ENCODE data around the gene TNIK.
"Not testable (repeated sequence)": the region's sequence is repeated elsewhere in the genome, so short reads cannot be mapped to it uniquely, and the experiment has no call there.

Gene TNIK

DNA sequence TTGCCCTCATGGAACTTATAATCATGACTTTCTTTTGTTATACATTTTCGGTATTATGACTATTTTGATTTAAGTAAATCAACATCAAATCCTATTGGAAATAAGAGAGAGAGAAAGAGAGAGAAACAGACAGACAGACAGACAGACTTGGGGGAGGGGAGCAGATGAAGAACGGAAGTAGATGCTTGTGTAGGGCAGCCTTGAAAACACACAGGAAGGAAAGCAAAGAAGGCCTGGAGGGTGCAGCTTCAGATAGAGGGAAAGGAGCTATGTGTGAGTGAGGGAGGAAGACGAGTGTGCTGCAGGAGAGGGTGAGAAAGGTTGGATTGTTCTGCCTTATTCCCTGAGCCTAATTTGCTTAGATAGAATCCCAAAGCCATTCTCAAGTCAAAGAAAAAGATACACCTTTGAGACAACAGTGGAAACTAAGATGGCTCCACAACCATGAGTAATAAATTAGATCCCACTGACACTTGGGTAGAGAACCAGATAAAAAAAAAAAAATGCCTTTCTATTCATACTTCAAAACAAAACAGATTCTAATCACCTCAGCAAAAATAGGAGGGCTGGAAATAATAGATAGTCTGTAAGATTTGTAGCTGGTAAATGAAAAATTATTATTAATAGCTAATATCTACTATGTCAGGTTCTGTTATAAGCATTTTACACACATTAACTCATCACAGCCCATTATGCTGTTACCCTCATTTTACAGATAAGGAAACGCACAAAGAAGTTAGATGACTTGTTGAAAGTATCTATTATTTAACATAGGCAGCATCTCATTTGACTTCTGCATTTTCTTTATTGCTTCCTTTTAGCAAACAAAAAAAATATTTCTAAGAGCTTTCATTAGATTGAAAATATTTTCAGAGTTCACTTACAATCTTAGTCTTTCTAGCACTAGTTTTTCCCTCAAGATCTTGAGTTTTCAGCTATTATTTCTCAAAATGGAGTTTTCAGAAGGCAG lies 214.1 kb downstream of the TNIK start:
- Histone ChIP-seq H3K27ac (no peak overlapping the region), H3K4me3 (no peak overlapping the region)
- DNase-seq (ENCODE audit: low spot score) = no peak
- TF ChIP-seq, protein P1, sequence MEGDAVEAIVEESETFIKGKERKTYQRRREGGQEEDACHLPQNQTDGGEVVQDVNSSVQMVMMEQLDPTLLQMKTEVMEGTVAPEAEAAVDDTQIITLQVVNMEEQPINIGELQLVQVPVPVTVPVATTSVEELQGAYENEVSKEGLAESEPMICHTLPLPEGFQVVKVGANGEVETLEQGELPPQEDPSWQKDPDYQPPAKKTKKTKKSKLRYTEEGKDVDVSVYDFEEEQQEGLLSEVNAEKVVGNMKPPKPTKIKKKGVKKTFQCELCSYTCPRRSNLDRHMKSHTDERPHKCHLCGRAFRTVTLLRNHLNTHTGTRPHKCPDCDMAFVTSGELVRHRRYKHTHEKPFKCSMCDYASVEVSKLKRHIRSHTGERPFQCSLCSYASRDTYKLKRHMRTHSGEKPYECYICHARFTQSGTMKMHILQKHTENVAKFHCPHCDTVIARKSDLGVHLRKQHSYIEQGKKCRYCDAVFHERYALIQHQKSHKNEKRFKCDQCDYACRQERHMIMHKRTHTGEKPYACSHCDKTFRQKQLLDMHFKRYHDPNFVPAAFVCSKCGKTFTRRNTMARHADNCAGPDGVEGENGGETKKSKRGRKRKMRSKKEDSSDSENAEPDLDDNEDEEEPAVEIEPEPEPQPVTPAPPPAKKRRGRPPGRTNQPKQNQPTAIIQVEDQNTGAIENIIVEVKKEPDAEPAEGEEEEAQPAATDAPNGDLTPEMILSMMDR (IDR thresholded peaks at IDR 0.05) = no peak

DNA sequence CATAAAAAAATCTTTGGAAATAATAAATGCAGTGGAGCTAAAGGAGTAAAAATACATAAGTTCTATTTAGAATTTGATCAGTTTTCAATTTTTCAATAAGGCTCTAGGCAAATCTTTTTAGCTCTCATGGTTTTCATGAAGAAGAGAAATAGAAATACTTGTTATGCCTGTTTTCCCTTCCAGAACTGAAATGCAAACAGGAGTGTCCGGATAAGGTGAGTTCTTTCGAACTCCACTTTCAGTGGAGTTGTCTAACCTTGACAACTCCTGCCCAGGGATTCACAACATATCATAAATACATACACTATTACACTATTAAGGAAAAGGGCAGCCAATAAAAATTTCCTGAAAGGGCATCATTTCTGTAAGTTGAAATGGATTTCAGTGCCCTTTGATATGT lies 217.3 kb downstream of the TNIK start:
- TF ChIP-seq, protein P1 (IDR thresholded peaks at IDR 0.05) = no peak
- DNase-seq (ENCODE audit: low spot score) = no peak
- H3K27ac ChIP-seq = no peak overlapping the region
- no peak overlapping the region for H3K4me3 ChIP-seq

DNA sequence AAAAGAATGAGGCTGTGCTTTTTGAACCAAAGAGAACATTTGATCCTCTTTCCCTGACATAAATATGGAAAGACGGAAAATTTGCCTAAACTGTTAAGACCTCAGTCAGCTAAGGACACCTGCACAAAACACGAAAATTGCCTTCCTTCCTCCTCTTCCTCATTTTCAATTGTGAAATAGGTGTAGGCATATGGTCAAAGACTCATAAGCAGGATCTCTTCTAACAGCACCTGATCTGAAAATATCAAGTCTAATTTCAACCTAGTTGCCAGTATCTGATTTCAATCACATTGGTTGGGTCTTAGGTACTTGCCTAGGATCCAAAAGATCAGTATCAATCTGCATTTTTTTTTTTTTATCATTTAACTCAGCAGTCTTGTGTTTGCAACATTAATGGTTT lies 218.0 kb downstream of the TNIK start:
- Histone ChIP-seq H3K4me3 (no peak overlapping the region), H3K27ac (no peak overlapping the region)
- no peak for DNase-seq (ENCODE audit: low spot score)
- TF ChIP-seq, protein P1 (IDR thresholded peaks at IDR 0.05) = no peak

DNA sequence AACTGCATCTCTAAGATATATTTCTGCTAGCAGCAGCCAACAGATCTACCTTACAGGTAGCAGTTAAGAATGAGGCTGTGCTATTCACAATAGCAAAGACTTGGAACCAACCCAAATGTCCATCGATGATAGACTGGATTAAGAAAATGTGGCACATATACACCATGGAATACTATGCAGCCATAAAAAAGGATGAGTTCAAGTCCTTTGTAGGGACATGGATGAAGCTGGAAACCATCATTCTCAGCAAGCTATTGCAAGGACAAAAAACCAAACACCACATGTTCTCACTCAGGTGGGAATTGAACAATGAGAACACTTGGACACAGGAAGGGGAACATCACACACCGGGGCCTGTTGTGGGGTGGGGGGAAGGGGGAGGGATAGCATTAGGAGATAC lies 218.6 kb downstream of the TNIK start:
- not testable (repeated sequence) for DNase-seq (ENCODE audit: low spot score); H3K27ac ChIP-seq; H3K4me3 ChIP-seq

DNA sequence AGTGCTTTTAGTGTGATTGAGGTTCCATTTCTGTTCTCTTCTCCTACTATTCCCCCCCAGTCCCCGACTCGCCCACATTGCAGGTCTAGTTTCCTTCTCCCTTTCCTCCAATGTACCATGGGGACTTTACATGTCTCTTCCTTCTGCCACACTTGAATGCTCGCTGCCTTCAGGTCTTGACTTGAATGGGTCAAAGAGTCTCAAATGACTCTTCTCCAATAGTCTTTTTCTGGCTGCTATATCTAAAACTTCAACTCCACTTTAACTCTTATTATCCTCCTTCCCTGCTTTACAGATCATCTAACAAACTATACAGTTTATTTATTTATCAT lies 219.7 kb downstream of the TNIK start:
- Histone ChIP-seq H3K4me3 (no peak overlapping the region), H3K27ac (no peak overlapping the region)
- TF ChIP-seq, protein P1 (IDR thresholded peaks at IDR 0.05) = no peak
- no peak for DNase-seq (ENCODE audit: low spot score)

DNA sequence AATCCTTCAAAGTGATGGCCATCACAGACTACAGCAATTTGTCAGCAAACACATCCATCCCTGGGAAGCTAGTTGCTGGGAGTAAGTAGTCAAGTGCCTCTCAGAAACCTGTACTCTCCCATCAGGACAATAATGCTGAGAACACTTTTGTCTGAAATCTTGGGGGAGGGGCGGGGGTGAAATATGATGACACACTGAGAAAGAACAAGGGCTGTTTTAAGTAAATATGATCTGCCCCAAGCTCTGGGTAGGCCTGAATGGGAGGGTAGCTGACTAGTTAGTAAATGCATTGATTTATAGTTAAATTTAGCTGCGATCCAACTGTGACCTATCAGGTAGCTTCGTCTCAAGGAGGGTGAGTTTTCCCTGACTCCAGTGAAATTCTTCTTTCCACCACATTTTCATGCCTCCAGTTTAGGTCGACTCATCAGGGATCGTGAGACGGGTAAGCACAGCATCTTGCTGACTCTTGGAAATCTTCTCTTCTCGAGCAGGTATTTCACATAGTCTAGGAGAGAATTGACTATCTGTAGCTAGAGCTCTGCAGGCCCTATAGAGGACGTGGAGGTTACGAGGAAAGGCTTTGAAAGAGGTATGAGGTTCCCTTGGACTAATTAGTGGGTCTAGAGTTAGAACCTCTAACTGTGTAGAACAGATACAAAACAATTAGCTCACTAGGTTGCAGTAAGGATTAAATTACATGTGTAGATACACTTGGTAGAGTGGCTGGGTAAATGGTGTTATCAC lies 220.3 kb downstream of the TNIK start:
- Histone ChIP-seq H3K27ac (no peak overlapping the region), H3K4me3 (no peak overlapping the region)
- TF ChIP-seq, protein P1 (IDR thresholded peaks at IDR 0.05) = no peak
- DNase-seq (ENCODE audit: low spot score) = no peak

DNA sequence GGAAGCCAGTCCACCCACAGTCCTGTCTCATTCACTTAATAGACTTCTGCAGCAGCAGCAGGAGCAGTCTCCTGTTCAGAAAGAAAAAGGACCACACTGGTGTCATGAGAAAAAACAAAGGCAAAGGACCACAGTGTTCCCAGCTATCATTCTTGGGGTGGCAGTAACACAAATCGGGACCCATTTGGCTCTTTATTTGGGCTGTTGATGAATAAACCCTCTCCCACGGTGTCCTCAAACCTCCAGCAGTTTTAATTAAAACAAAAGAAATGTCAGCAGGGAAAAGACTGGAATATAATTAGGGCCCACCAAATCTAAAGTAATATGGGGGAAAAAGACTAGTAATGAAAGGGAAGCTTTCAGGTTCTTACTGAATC lies 223.2 kb downstream of the TNIK start:
- TF ChIP-seq, protein P1 (IDR thresholded peaks at IDR 0.05) = no peak
- no peak for DNase-seq (ENCODE audit: low spot score)
- Histone ChIP-seq H3K27ac (no peak overlapping the region), H3K4me3 (no peak overlapping the region)

Data from coronary artery (tissue), 2 donors.